Natural killer cell treated with Interleukin-12 subunit alpha and Interleukin-12 subunit beta and Interleukin-15 and Interleukin-18, amount 100 ng/mL, for 72 hours (primary cell): Measurements from ENCODE around the gene VEZF1. TPM values are rescaled to one million over a fixed set of nuclear protein-coding genes. Genes with fewer than 3 reads are reported as not detected.
A peak's percentile ranks its signal among the peaks of the same experiment; 100 is the strongest.

ENCODE experiments used
- ATAC-seq, 2 donors: fragments of 150-1000 bp; cut with Tn5 transposase in 1 of 2; sonication (Bioruptor Pico), chemical (Tn5 transposase) in 1 of 2; 2 replicates each; pipeline ENCODE4 v1.10.0; 2021
- DNase-seq: peaks from one replicate; pipeline ENCODE4 v3.0.0; 2022; ENCODE audit warnings: low spot score
- H3K27ac Mint-ChIP-seq, 2 donors: 1 replicate in 1 of 2; 2 replicates in 1 of 2; pipeline ENCODE4 v1.8.0; 2022; ENCODE audit warnings: mixed read lengths in 2 of 2, mild to moderate bottlenecking in 1 of 2, moderate library complexity in 1 of 2
- H3K27me3 Mint-ChIP-seq, 2 donors: 1 replicate in 1 of 2; 2 replicates in 1 of 2; pipeline ENCODE4 v1.8.0; 2022; ENCODE audit warnings: mixed read lengths in 2 of 2
- H3K36me3 Mint-ChIP-seq: one replicate; pipeline ENCODE4 v1.8.0; 2022; ENCODE audit warnings: mixed read lengths
- H3K4me1 Mint-ChIP-seq, 2 donors: 1 replicate in 1 of 2; 2 replicates in 1 of 2; pipeline ENCODE4 v1.8.0; 2022; ENCODE audit warnings: low read depth in 2 of 2, mixed read lengths in 2 of 2, mild to moderate bottlenecking in 1 of 2
- H3K4me3 Mint-ChIP-seq: one replicate; pipeline ENCODE4 v1.8.0; 2022; ENCODE audit warnings: mixed read lengths
- H3K9me3 Mint-ChIP-seq: 2 replicates; pipeline ENCODE4 v1.8.0; 2022; ENCODE audit warnings: mixed read lengths
- total RNA-seq, 2 donors: library from RNA; stranded (reverse); gene quantifications; one replicate each; pipeline ENCODE4 v1.2.3, GENCODE V29; 2022

Gene VEZF1
- total RNA-seq, 2 donors from 2014 or later, result 29.1 to 31.8 TPM

DNA sequence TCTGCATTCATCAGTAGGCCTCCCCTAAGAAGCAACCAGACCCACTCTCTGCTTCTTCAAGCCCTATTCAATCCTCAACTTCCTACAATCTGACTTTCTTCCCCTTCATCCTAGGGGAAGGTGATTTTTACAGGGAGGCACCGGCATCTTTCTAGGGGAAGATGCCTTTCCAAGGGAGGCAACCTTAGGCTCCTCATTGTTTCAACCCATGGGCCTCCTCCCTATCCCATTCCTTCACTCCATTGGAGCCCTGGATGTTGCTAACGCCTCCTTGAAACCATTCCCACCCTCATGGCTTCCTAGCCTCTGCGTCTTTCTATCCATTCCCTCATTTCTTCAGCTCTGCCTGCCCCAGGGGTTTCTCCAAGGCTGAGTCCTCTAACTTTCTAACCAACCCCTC, 30.2 kb downstream of the VEZF1 start:
- Mint-ChIP-seq H3K4me1 (peaks cover 22 to 26% of the 10 kb centered on the region in 2 donors), H3K27me3 (peaks cover 37 to 42% of the 10 kb centered on the region in 2 donors), H3K4me3 (peak overlapping the region; percentile 40), H3K9me3 (no peaks in the 10 kb centered on the region), H3K27ac (no peak overlapping the region), H3K36me3 (no peaks in the 10 kb centered on the region)
- ATAC-seq, result no peak
- no peak for DNase-seq

DNA sequence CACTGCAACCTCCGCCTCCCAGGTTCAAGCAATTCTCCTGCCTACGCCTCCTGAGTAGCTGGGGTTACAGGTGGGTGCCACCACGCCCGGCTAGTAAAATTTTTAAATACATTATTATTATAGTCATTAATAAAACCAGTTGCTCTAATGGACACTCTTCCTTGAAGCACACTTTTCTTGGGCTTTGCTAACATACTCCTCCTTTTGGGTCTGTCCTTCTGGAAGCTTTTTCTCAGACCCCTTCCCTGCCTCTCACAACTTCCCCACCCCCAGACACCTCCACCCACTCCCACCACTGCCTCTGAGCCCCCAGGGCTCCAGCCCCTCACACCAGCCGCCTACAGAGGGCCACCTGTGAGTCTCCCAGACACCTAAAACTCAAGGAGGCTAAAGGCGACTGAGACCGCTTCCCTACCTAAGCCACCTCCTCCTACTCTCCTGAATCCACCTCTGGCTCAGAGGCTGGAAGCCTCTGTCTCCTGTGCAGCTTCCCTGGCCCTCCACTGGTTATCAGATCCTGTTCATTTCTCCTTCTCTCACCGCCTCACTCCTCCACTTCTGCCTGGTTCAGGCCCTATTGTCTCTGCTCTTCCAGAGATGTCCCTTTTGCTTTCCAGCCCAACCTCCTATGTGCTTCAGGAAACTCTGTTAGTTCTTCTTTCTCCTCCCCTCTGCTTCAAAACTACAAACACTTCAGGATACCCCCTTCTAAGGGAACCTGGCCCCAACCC, 30.8 kb downstream of the VEZF1 start:
- H3K9me3 Mint-ChIP-seq, result no peaks in the 10 kb centered on the region
- H3K4me3 Mint-ChIP-seq, result peak overlapping the region; percentile 40
- DNase-seq, result no peak
- no peak for ATAC-seq
- H3K36me3 Mint-ChIP-seq, result no peaks in the 10 kb centered on the region
- H3K27ac Mint-ChIP-seq, result no peak overlapping the region
- H3K4me1 Mint-ChIP-seq, result peaks cover 22 to 31% of the 10 kb centered on the region in 2 donors
- peaks cover 37 to 46% of the 10 kb centered on the region in 2 donors for H3K27me3 Mint-ChIP-seq

DNA sequence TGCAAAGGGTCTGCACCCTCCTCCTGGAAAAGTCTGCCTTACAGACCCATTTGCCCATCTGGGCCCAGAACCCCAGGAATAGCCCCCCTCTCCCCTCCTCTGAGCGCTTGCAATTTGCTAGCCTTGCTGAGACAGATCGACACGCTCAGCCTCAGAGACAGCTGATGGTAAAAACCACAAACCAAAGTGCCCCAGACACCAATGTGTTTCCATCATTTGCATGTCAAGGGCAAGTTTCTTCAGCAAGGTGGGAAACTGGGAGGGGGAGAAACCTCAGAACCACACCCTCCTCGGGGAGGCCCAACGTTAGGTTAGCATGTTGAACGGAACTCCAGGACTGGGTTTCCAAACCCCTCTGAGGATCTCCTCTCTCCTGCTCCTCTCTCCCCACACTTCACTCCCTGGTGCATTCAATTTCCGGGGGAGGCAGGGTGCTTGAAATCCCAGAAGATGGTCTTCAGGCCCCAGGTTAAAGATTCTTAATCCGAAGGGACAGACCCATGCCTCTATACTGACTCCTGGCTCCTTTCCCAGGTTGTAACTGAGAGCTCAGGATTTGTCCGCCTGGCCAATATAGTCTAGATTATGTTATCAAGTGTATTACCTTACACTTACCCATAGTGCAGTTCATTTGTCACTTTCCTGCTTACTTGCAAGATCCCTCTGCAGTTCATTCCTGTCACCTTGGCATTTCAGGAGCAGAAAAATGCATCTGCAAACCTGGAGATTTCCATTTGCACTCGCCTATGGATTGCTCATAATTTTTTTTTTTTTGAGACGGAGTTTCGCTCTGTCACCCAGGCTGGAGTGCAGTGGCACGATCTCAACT, 31.5 kb downstream of the VEZF1 start:
- ATAC-seq, result peak; percentile 77 to 79
- DNase-seq, result peak; percentile 77
- H3K27ac Mint-ChIP-seq, result no peak overlapping the region
- H3K27me3 Mint-ChIP-seq, result peaks cover 33 to 46% of the 10 kb centered on the region in 2 donors
- H3K4me1 Mint-ChIP-seq, result peaks cover 22 to 31% of the 10 kb centered on the region in 2 donors
- peak overlapping the region; percentile 53 for H3K4me3 Mint-ChIP-seq
- no peaks in the 10 kb centered on the region for H3K36me3 Mint-ChIP-seq
- no peaks in the 10 kb centered on the region for H3K9me3 Mint-ChIP-seq

DNA sequence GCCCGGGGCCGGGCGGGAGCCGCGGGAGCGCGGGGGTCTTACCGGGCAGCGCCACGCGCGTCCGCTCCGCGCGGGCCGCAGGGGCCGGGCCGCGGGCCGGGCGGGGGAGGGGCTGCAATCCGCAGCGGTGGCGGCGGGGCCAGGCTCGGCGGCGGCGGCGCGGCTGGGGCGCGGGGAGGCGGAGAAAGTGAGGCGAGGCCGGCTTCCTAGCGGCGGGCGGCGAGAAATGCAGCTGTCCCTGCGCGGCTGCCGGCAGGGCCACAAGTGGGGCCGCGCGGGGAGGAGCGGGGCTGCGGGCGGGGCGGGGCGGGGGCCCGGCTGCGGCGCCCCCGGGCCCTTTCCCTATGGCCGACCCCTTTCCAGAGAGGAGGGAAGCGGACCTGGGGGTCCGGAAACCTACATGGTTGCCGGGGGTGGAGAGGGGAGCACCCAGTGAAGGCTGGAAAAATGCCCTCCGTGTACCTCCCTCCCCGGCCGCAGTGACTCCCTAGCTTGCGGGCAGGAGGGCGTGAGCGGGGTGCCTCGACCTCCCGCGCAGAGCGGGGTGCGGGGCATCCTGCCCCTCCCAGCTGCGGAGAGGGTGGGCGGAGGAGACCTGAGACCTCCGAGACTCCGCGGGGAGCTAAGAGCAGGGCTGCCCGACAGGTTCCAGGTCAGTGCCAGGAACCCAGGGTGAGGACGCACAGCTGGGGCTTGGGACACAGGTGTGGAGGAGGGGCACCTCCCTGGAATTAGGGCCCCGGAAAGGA, 32.7 kb downstream of the VEZF1 start, which contains the start of gene CUEDC1:
CUEDC1 (minus strand) TSS at position 230 of the 749 bp plus-strand sequence. CDS start 69,848 bp downstream, outside the sequence.
- Mint-ChIP-seq H3K4me1 (peaks cover 32 to 39% of the 10 kb centered on the region in 2 donors), H3K9me3 (no peaks in the 10 kb centered on the region), H3K27ac (no peak within 1 kb of the TSS), H3K27me3 (peaks cover 34 to 46% of the 10 kb centered on the region in 2 donors), H3K36me3 (no peaks in the 10 kb centered on the region), H3K4me3 (peak within 1 kb of the TSS; percentile 62)
- ATAC-seq (peak; percentile 79 to 82), DNase-seq (peak; percentile 76)

DNA sequence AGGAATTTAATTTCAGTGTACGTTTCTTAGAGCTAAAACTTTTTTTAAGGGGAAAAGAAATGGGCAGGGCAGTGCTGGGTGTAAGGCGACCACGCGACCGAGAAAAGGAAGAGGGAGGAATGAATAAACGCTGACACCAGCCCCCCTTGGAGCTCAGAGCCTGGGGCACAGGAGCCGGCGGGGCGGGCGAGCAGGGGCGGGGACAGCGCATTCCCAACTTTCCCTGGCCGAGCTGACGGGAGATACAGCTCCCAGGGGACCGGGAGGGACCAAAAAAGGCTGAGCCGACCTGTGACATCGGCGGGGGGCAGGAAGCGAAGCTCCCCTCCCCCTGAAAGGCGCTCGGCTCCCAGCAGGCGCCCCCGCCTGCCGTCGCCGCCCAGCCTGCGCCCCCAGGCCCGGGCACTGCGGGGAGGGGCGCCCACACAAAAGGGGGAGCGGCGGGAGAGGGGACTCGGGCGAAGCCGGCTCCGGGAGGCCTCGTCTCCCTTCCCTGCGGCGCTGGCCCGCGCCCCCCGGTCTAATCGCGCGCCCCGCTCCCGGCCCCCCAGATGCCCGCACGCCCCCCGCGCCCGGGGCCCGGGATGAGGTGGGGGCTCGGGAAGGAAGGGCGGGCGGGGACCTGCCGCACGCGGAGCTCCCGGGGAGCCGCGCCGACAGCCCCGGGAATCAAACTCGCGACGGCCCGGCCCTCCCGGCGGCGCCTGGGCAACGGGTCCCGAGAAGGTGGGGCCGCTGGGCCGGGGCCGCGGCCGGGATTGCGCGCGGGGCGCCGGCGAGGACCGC, 33.5 kb downstream of the VEZF1 start:
- Mint-ChIP-seq H3K4me1 (peaks cover 38 to 44% of the 10 kb centered on the region in 2 donors), H3K4me3 (peak overlapping the region; percentile 62)
- ATAC-seq, result no peak

DNA sequence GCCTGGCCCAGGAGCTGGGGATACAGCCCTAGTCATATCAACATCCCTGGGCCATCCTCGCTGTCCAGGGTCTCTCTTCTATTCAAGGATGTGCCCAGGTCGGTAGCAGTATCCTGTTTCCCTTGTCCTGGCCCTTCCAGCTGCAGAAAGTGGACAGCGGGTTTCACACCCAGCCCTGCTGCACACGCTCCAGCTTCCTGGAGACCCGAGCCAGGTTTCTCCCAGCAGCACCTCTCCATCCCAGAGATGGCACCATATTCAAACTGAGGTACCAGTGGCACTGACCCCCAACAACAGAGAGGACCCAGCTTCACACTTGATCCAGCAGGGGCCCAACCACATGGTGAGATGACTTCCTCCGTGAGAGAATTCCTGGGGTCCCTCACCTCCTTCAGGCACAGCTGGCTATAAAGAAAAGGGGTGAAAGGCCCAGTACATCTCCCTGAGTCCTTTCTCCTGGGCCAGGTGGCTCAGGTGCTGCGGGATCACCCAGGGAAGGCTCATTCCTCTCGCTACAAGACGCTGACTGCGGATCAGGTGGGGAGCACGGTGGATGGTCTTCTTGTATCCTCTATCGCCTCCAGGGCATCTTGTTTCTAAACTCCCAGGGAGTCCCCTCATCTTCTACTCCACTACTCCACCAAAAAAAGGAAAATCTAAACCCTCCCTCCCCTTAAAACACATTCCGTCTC, 34.2 kb downstream of the VEZF1 start:
- Mint-ChIP-seq H3K4me1 (peaks cover 43 to 50% of the 10 kb centered on the region in 2 donors), H3K27me3 (peaks cover 28 to 36% of the 10 kb centered on the region in 2 donors)
- ATAC-seq, result no peak

More for the DNA sequence above, 33.5 kb downstream of the VEZF1 start:
- peaks cover 34 to 44% of the 10 kb centered on the region in 2 donors for H3K27me3 Mint-ChIP-seq
- DNase-seq, result no peak
- no peak overlapping the region for H3K27ac Mint-ChIP-seq
- no peaks in the 10 kb centered on the region for H3K36me3 Mint-ChIP-seq
- H3K9me3 Mint-ChIP-seq, result no peaks in the 10 kb centered on the region

DNA sequence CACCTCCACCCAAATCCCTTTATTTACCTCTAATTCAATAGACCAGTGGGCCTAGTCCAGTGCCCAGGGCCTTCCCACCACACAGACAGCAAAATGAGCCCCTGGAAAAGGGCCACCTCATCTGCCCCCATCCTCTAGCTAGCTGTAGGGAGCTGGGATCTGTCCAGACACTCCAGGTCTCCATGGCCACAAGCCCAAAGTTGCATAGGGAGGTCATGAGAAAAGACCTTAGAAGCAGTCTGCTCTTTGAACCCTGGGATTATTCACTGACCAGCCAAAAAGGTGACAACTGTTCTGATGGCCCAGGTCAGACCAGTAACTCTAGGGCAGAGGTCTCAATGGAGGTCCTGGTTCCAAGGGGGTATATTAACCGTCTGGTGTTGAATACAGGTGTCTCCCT, 34.8 kb downstream of the VEZF1 start:
- no peak for ATAC-seq
- peaks cover 28 to 32% of the 10 kb centered on the region in 2 donors for H3K27me3 Mint-ChIP-seq
- no peaks in the 10 kb centered on the region for H3K36me3 Mint-ChIP-seq
- no peak for DNase-seq
- H3K4me1 Mint-ChIP-seq, result peaks cover 50 to 56% of the 10 kb centered on the region in 2 donors
- no peaks in the 10 kb centered on the region for H3K9me3 Mint-ChIP-seq
- H3K4me3 Mint-ChIP-seq, result peak overlapping the region; percentile 16
- no peak overlapping the region for H3K27ac Mint-ChIP-seq

More for the DNA sequence above, 34.2 kb downstream of the VEZF1 start:
- no peak overlapping the region for H3K27ac Mint-ChIP-seq
- H3K9me3 Mint-ChIP-seq, result no peaks in the 10 kb centered on the region
- DNase-seq, result no peak
- no peaks in the 10 kb centered on the region for H3K36me3 Mint-ChIP-seq
- H3K4me3 Mint-ChIP-seq, result peak overlapping the region; percentile 62

DNA sequence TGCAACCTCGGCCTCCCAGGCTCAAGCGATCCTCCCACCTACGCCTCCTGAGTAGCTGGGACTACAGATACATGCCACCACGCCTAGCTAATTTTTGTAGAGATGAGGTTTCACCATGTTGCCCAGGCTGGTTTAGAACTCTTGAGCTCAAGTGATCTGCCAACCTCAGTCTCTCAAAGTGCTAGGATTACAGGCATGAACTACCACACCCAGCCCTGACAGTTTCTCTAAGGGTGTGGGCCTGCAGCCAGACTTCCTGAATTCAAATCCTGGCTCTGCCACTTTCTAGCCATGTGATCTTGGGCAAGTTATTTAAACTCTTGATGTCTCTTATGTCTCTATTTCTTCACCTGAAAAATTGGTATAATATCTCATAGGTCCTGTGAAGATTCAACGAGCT, 38.4 kb downstream of the VEZF1 start:
- DNase-seq (peak; percentile 6), ATAC-seq (no peak)
- no peaks in the 10 kb centered on the region for H3K36me3 Mint-ChIP-seq
- H3K9me3 Mint-ChIP-seq, result no peaks in the 10 kb centered on the region
- peaks cover 22 to 24% of the 10 kb centered on the region in 2 donors for H3K27me3 Mint-ChIP-seq
- peak overlapping the region; percentile 35 for H3K4me3 Mint-ChIP-seq
- H3K27ac Mint-ChIP-seq, result peak overlapping the region; percentile 9 to 71
- peaks cover 44 to 45% of the 10 kb centered on the region in 2 donors for H3K4me1 Mint-ChIP-seq

DNA sequence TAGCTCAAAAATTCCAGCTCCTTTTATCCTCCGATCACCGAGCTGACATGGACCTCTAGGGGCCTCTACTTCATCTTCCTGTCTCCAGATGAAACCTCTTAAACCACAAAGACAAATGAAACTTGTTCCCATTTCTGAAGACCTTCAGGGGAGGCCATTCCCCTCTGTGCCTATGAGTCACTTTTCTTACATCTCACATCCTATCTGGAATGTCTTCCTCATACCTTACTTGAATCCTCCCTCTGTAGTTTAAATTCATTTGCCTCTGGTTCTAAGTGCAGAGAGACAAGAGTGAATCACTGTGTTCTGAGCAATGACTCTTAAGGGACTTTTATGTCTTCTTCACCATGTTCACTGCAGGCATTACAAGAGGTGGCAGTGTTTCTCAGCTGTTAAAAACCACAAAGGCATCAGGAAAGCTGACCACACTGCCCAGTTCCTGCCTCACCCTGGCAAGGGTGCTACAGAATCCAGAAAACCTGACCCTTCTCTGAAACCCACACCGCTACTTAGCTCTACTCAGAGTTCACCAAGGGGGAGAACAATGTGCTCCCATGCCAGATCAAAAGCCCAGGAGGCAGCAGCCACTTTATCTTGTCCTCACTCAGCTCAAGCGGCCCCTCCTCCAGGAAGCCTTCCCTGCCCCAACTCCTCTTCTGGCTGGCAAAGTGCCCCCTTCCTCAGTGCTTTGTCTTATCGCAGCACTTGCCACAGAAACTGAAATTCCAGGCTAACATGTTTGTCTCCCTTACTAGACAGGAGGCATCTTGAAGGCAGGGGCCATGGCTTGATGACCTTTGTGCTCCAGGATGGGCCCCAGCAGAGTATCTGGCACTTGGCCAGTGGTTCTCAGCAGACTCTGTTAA, 39.3 kb downstream of the VEZF1 start:
- H3K36me3 Mint-ChIP-seq, result no peaks in the 10 kb centered on the region
- peaks cover 40 to 41% of the 10 kb centered on the region in 2 donors for H3K4me1 Mint-ChIP-seq
- peaks cover 19 to 21% of the 10 kb centered on the region in 2 donors for H3K27me3 Mint-ChIP-seq
- H3K9me3 Mint-ChIP-seq, result no peaks in the 10 kb centered on the region
- peak overlapping the region; percentile 65 for H3K4me3 Mint-ChIP-seq
- H3K27ac Mint-ChIP-seq, result peak overlapping the region; percentile 17 to 63
- DNase-seq, result no peak
- peak; percentile 75 to 83 for ATAC-seq

DNA sequence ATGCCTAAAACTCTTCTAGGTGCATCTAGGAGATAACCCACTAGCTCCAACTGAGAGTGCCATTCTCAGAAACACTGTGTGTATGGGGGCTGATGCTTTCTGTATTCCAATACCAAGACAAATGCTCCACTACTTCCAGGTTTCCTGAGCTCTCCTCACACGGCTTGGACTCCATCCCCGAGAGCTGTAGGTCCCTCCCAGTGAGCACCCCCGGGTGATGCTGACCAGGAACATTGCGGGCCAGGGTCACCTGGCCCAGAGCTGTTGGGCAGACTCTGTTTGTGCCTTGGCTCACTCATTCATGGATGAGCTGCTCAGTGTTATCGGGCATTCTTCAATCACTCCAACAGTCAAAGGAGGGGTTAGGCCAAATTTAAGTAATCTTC, 39.9 kb downstream of the VEZF1 start:
- Mint-ChIP-seq H3K9me3 (no peaks in the 10 kb centered on the region), H3K36me3 (no peaks in the 10 kb centered on the region), H3K4me1 (peaks cover 40 to 41% of the 10 kb centered on the region in 2 donors), H3K27me3 (peaks cover 21 to 24% of the 10 kb centered on the region in 2 donors), H3K4me3 (peak overlapping the region; percentile 65), H3K27ac (peak overlapping the region; percentile 17 to 63)
- ATAC-seq (no peak), DNase-seq (no peak)

DNA sequence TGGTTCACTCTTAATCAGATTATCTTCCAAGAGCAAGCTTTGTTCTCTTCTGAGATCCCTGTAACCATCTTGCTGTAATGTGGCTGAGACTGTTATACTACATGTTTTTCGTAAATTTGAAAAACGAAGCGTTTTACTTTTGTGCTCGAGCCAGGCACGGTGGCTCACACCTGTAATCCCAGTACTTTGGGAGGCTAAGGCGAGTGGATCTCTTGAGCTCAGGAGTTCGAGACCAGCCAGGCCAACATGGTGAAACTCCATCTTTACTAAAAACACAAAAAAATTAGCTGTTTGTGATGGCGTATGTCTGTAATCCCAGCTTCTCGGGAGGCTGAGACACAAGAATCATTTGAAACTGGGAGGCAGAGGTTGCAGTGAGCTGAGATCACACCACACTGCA, 40.7 kb downstream of the VEZF1 start:
- peak overlapping the region; percentile 76 for H3K4me3 Mint-ChIP-seq
- peaks cover 14 to 21% of the 10 kb centered on the region in 2 donors for H3K27me3 Mint-ChIP-seq
- ATAC-seq (no peak), DNase-seq (no peak)
- peaks cover 36 to 40% of the 10 kb centered on the region in 2 donors for H3K4me1 Mint-ChIP-seq
- no peaks in the 10 kb centered on the region for H3K9me3 Mint-ChIP-seq
- H3K27ac Mint-ChIP-seq, result peak overlapping the region; percentile 15 to 64
- H3K36me3 Mint-ChIP-seq, result no peaks in the 10 kb centered on the region
